B cell (primary cell): Measurements from ENCODE around the gene PARVA. TPM values are rescaled to one million over a fixed set of nuclear protein-coding genes. Genes with fewer than 3 reads are reported as not detected.

Source experiments
- ATAC-seq: fragments of 200-7000 bp; cut with Tn5 transposase; one replicate; pipeline ENCODE4 v1.10.0; 2021; ENCODE audit warnings: low read depth, mild to moderate bottlenecking, moderate number of reproducible peaks, moderate library complexity
- CTCF ChIA-PET: fragments of 350-600 bp; sonication (Branson Sonifier 250); formaldehyde crosslinking; loops from one replicate; lab custom pipeline; 2021; ENCODE audit warnings: antibody characterized with exemption, inconsistent platforms; lab: Charles Lee
- POLR2A ChIA-PET: fragments of 350-600 bp; sonication (Branson Sonifier 250); formaldehyde crosslinking; loops from one replicate; lab custom pipeline; 2021; ENCODE audit warnings: antibody characterized with exemption; lab: Charles Lee
- DNase-seq: peaks from one replicate; pipeline ENCODE4 v3.0.0; 2013
- H2AFZ ChIP-seq: 2 replicates; pipeline ENCODE4 v1.6.1; 2012; ENCODE audit warnings: mild to moderate bottlenecking, low read depth, low read length; ENCODE audit not compliant: insufficient read depth, poor library complexity, severe bottlenecking
- H3K27ac ChIP-seq, 2 donors: 1 replicate in 1 of 2; 2 replicates in 1 of 2; pipeline ENCODE4 v1.5.1; 2012 to 2013; ENCODE audit warnings: low read length in 2 of 2, mild to moderate bottlenecking in 2 of 2, moderate library complexity in 1 of 2
- H3K27me3 ChIP-seq, 4 experiments: fragments of 200-600 bp in 1 of 4; sonication (generic) in 1 of 4; replicated peaks in 1 of 4; 1 replicate in 2 of 4; 2 replicates in 2 of 4; pipeline versions ENCODE4 v1.6.1 to v1.7.0; 2013 to 2016; ENCODE audit warnings: low read length in 3 of 4, mild to moderate bottlenecking in 2 of 4, mixed read lengths in 1 of 4, moderate library complexity in 1 of 4; ENCODE audit not compliant: insufficient read depth in 4 of 4, control insufficient read depth in 3 of 4; ENCODE audit errors: control extremely low read depth in 1 of 4
- H3K36me3 ChIP-seq, 2 experiments: replicated peaks in 1 of 2; 1 replicate in 1 of 2; 2 replicates in 1 of 2; pipeline versions ENCODE4 v1.6.1 to v1.7.1; 2013; ENCODE audit warnings: low read length in 1 of 2; ENCODE audit not compliant: insufficient read depth in 2 of 2, control insufficient read depth in 1 of 2; ENCODE audit errors: control extremely low read depth in 1 of 2, extremely low read depth in 1 of 2
- H3K4me1 ChIP-seq, 2 donors: fragments of 200-600 bp in 1 of 2; sonication (generic) in 1 of 2; 1 replicate in 1 of 2; 2 replicates in 1 of 2; pipeline versions ENCODE4 v1.5.1 to v1.6.1; 2013 to 2017; ENCODE audit warnings: low read length in 2 of 2; ENCODE audit not compliant: control insufficient read depth in 2 of 2, insufficient read depth in 2 of 2
- H3K4me2 ChIP-seq: replicated peaks from 2 replicates; pipeline ENCODE3; 2012; ENCODE audit warnings: mild to moderate bottlenecking, low read depth, low read length; ENCODE audit not compliant: poor library complexity, severe bottlenecking
- H3K4me3 ChIP-seq, 5 experiments: fragments of 200-600 bp in 1 of 5; sonication (generic) in 1 of 5; 1 replicate in 3 of 5; 2 replicates in 2 of 5; pipeline versions ENCODE4 v1.5.1 to v1.7.0; 2011 to 2016; ENCODE audit warnings: low read length in 4 of 5, mild to moderate bottlenecking in 4 of 5, low read depth in 2 of 5, control low read depth in 1 of 5, moderate library complexity in 1 of 5; ENCODE audit not compliant: insufficient read depth in 1 of 5; ENCODE audit errors: control extremely low read depth in 1 of 5, extremely low read depth in 1 of 5
- H3K79me2 ChIP-seq: fragments of 200-600 bp; sonication (generic); one replicate; pipeline ENCODE4 v1.6.0; 2016; ENCODE audit warnings: low read length; ENCODE audit not compliant: control insufficient read depth, insufficient read depth
- H3K9ac ChIP-seq: fragments of 200-600 bp; sonication (generic); 2 replicates; pipeline ENCODE4 v1.6.1; 2017; ENCODE audit warnings: mild to moderate bottlenecking, low read length, moderate library complexity
- H3K9me3 ChIP-seq, 3 donors: one replicate each; pipeline versions ENCODE4 v1.6.1 to v1.7.1; 2013; ENCODE audit warnings: low read length in 2 of 3; ENCODE audit not compliant: control insufficient read depth in 2 of 3, insufficient read depth in 1 of 3; ENCODE audit errors: control extremely low read depth in 1 of 3
- H4K20me1 ChIP-seq: 2 replicates; pipeline ENCODE4 v1.6.0; 2012; ENCODE audit warnings: mild to moderate bottlenecking, low read length; ENCODE audit not compliant: insufficient read depth, control insufficient read depth, poor library complexity, severe bottlenecking
- H3K27ac Mint-ChIP-seq: one replicate; pipeline ENCODE4 v1.8.0; 2021; ENCODE audit warnings: mixed read lengths
- H3K27me3 Mint-ChIP-seq: one replicate; pipeline ENCODE4 v1.8.0; 2021; ENCODE audit warnings: mixed read lengths
- H3K4me1 Mint-ChIP-seq: one replicate; pipeline ENCODE4 v1.8.0; 2021; ENCODE audit warnings: mixed read lengths
- H3K4me3 Mint-ChIP-seq: one replicate; pipeline ENCODE4 v1.8.0; 2021; ENCODE audit warnings: mixed read lengths
- H3K9me3 Mint-ChIP-seq: one replicate; pipeline ENCODE4 v1.8.0; 2022; ENCODE audit warnings: mixed read lengths; ENCODE audit not compliant: insufficient read depth
- CTCF ChIP-seq: fragments of 200-600 bp; IDR thresholded peaks from one replicate; pipeline ENCODE4 v1.8.0; 2022; ENCODE audit warnings: antibody characterized with exemption, mild to moderate bottlenecking
- EZH2 ChIP-seq: IDR thresholded peaks from 2 replicates; pipeline ENCODE4 v1.6.1; 2012; ENCODE audit warnings: borderline replicate concordance, low read depth, mild to moderate bottlenecking, moderate library complexity, low read length; ENCODE audit not compliant: insufficient read depth, poor library complexity, severe bottlenecking
- WGBS: methylation state at CpG from one replicate; pipeline ENCODE4 v1.1.5; 2013; ENCODE audit warnings: missing lambda C conversion rate; ENCODE audit not compliant: insufficient coverage; 5-methylcytosine and 5-hydroxymethylcytosine counted together
- intact Hi-C: fragments of 100-400 bp; cut with micrococcal nuclease; formaldehyde crosslinking; loops from one replicate; pipeline ENCODE4 v1.10.0; 2022
- polyA plus RNA-seq: library from polyadenylated mRNA; depleted of rRNA; stranded (reverse); fragments of >200 nt; gene quantifications from 2 replicates; pipeline ENCODE4 v1.2.3, GENCODE V29; 2012
- total RNA-seq, 2 donors: library from RNA; stranded (reverse); fragments of 120-200 nt in 1 of 2; gene quantifications; 1 replicate in 1 of 2; 2 replicates in 1 of 2; pipeline versions ENCODE4 v1.2.3 to v1.2.4, GENCODE V29; 2013 to 2022

Gene PARVA
- total and polyA plus RNA-seq, 2 donors (not counting 1 experiment from before 2014, with no cell fraction given): not detected

- Mint-ChIP-seq H3K27ac (no peak overlapping the region), H3K27me3 (peaks cover 16% of the 10 kb centered on the region), H3K4me3 (no peak overlapping the region), H3K9me3 (no peaks in the 10 kb centered on the region), H3K4me1 (no peaks in the 10 kb centered on the region)
- H3K4me2 ChIP-seq: no peak overlapping the region
- ChIA-PET POLR2A (no interaction called here), CTCF (no interaction called here)
- TF ChIP-seq EZH2 (no peak), CTCF (no peak)
- H3K4me3 ChIP-seq: no peak overlapping the region
- no peak overlapping the region for H2AFZ ChIP-seq
- H3K79me2 ChIP-seq: no peaks in the 10 kb centered on the region
- no peaks in the 10 kb centered on the region for H3K4me1 ChIP-seq
- DNase-seq: no peak
- no peaks in the 10 kb centered on the region for H3K27me3 ChIP-seq
- H3K36me3 ChIP-seq: no peaks in the 10 kb centered on the region
- H3K27ac ChIP-seq: no peak overlapping the region
- intact Hi-C loops: no loop called here
- WGBS: 70% methylated on average over 7 of the region's 11 CpGs
- H3K9ac ChIP-seq: no peak overlapping the region
- no peaks in the 10 kb centered on the region for H3K9me3 ChIP-seq
- no peak for ATAC-seq
- no peaks in the 10 kb centered on the region for H4K20me1 ChIP-seq
These were observed 40.6 kb downstream of the PARVA start for GRCh38 chr11:12417691-12418611.

- DNase-seq: no peak
These were observed 42.7 kb downstream of the PARVA start for GRCh38 chr11:12420040-12420439.

More at GRCh38 chr11:12420040-12420439, 42.7 kb downstream of the PARVA start:
- H3K9me3 Mint-ChIP-seq: no peaks in the 10 kb centered on the region
- TF ChIP-seq EZH2: no peak
- no peak for TF ChIP-seq CTCF
- CTCF ChIA-PET: no interaction called here
- no peak for ATAC-seq
- Histone ChIP-seq H3K4me3 (no peak overlapping the region), H3K4me1 (no peaks in the 10 kb centered on the region), H3K27me3 (no peaks in the 10 kb centered on the region), H3K9me3 (no peaks in the 10 kb centered on the region), H3K9ac (no peak overlapping the region), H4K20me1 (no peaks in the 10 kb centered on the region), H3K27ac (no peak overlapping the region), H3K36me3 (no peaks in the 10 kb centered on the region), H3K4me2 (no peak overlapping the region), H2AFZ (no peak overlapping the region), H3K79me2 (no peaks in the 10 kb centered on the region)
- POLR2A ChIA-PET: no interaction called here
- no peak overlapping the region for H3K4me3 Mint-ChIP-seq
- H3K27ac Mint-ChIP-seq: no peak overlapping the region
- 80% methylated on average over 1 of the region's 3 CpGs for WGBS
- peaks cover 8% of the 10 kb centered on the region for H3K27me3 Mint-ChIP-seq
- no peaks in the 10 kb centered on the region for H3K4me1 Mint-ChIP-seq
- intact Hi-C loops: no loop called here
